CD4-positive, alpha-beta T cell (primary cell): ENCODE results near the gene PRR5L. TPM values are rescaled to one million over a fixed set of nuclear protein-coding genes. Genes with fewer than 3 reads are reported as not detected.

Experiments used
- ATAC-seq: fragments of 200-7000 bp; cut with Tn5 transposase; one replicate; pipeline ENCODE4 v1.10.0; 2022; ENCODE audit warnings: mild to moderate bottlenecking; ENCODE audit not compliant: poor library complexity
- CTCF ChIA-PET: fragments of 350-600 bp; sonication (Branson Sonifier 250); formaldehyde crosslinking; loops from one replicate; lab custom pipeline; 2021; ENCODE audit warnings: antibody characterized with exemption, inconsistent platforms; lab: Charles Lee
- POLR2A ChIA-PET: fragments of 350-600 bp; sonication (Branson Sonifier 250); formaldehyde crosslinking; loops from one replicate; lab custom pipeline; 2021; ENCODE audit warnings: antibody characterized with exemption, inconsistent platforms; lab: Charles Lee
- DNase-seq, 14 experiments: peaks; one replicate each; pipeline ENCODE4 v3.0.0-alpha.2; 2013 to 2020; ENCODE audit warnings: mixed read lengths in 2 of 14
- H3K27ac ChIP-seq, 2 donors: one replicate each; pipeline versions ENCODE4 v1.5.1 to v1.7.0; 2013; ENCODE audit warnings: low read length in 2 of 2, low read depth in 1 of 2, mild to moderate bottlenecking in 1 of 2
- H3K27me3 ChIP-seq, 2 experiments: 1 replicate in 1 of 2; 2 replicates in 1 of 2; pipeline versions ENCODE4 v1.6.1 to v1.7.0; 2013; ENCODE audit warnings: low read length in 2 of 2, control low read depth in 1 of 2, mild to moderate bottlenecking in 1 of 2, moderate library complexity in 1 of 2; ENCODE audit not compliant: insufficient read depth in 2 of 2, control insufficient read depth in 1 of 2
- H3K36me3 ChIP-seq: one replicate; pipeline ENCODE4 v1.6.1; 2013; ENCODE audit warnings: low read length, control low read depth; ENCODE audit not compliant: insufficient read depth
- H3K4me1 ChIP-seq: one replicate; pipeline ENCODE4 v1.6.1; 2013; ENCODE audit warnings: low read length, control low read depth; ENCODE audit not compliant: insufficient read depth
- H3K4me3 ChIP-seq: one replicate; pipeline ENCODE4 v1.5.1; 2013; ENCODE audit warnings: mild to moderate bottlenecking, low read length, moderate library complexity
- H3K9me3 ChIP-seq, 2 experiments: 1 replicate in 1 of 2; 2 replicates in 1 of 2; pipeline versions ENCODE4 v1.6.1 to v1.7.0; 2013; ENCODE audit warnings: low read length in 2 of 2, mild to moderate bottlenecking in 2 of 2, control low read depth in 1 of 2, moderate library complexity in 1 of 2; ENCODE audit not compliant: control insufficient read depth in 1 of 2, insufficient read depth in 1 of 2
- H3K27ac Mint-ChIP-seq: one replicate; pipeline ENCODE4 v1.8.0; 2020; ENCODE audit warnings: mixed read lengths
- H3K27me3 Mint-ChIP-seq: one replicate; pipeline ENCODE4 v1.8.0; 2021; ENCODE audit warnings: mixed read lengths
- H3K36me3 Mint-ChIP-seq: one replicate; pipeline ENCODE4 v1.8.0; 2021; ENCODE audit warnings: low read depth, mixed read lengths
- H3K4me1 Mint-ChIP-seq: one replicate; pipeline ENCODE4 v1.8.0; 2021; ENCODE audit warnings: low read depth, mixed read lengths
- H3K4me3 Mint-ChIP-seq: one replicate; pipeline ENCODE4 v1.8.0; 2020; ENCODE audit warnings: mild to moderate bottlenecking, mixed read lengths
- H3K9me3 Mint-ChIP-seq: one replicate; pipeline ENCODE4 v1.8.0; 2020; ENCODE audit warnings: mixed read lengths
- intact Hi-C, 2 experiments: fragments of 100-400 bp; cut with DNase I in 1 of 2; cut with micrococcal nuclease in 1 of 2; formaldehyde crosslinking; loops; one replicate each; pipeline versions ENCODE4 v1.15.1 to v1.9.0; 2023 to 2025; cut with DNase I, micrococcal nuclease
- total RNA-seq, 174 experiments: library from RNA in 2 of 174; stranded (reverse) in 2 of 174; gene quantifications; one replicate each; pipeline ENCODE4 v1.2.3 and lab custom pipeline; 2021 to 2026
- TF ChIP-seq, protein P1 (sequence below): fragments of 200-600 bp; IDR thresholded peaks from one replicate; pipeline ENCODE4 v1.8.0; 2022; ENCODE audit warnings: antibody characterized with exemption, mild to moderate bottlenecking

Gene PRR5L
- total RNA-seq, 2 experiments from 2014 or later, result 5.4 to 7.6 TPM

DNA sequence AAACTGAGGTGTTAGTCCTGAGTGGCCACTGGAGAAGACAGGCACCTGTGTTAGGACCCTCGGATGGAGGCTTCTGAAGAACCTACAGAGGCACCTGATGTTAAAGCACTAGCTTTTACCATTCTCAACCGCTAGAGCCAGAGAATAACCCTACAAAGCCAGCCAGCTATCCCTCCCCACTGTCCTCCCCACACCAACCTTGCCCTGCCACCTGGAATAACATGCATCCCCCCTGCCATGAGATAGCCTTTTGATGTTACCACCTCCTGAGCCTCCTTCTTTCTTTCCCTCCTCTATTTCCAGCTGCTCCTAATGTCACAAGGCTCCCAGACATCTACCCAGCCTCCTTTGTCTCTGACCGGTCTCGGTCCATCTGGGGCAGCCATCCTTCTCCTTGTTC is 35.0 kb upstream of the PRR5L start:
- H3K4me1 ChIP-seq, result peaks cover 2% of the 10 kb centered on the region
- Mint-ChIP-seq H3K27me3 (peaks cover 57% of the 10 kb centered on the region), H3K4me3 (no peak overlapping the region), H3K9me3 (no peaks in the 10 kb centered on the region), H3K4me1 (no peaks in the 10 kb centered on the region), H3K36me3 (no peaks in the 10 kb centered on the region), H3K27ac (no peak overlapping the region)
- no peak overlapping the region for H3K4me3 ChIP-seq
- CTCF ChIA-PET, result no interaction called here
- intact Hi-C loops, result loop anchor here in 1 of 2 experiments (10.0 kb wide), 1 partner anchor 1336 kb away; no protein-coding TSS in a partner anchor
- ATAC-seq (no peak), DNase-seq (no peak)
- TF ChIP-seq, protein P1, sequence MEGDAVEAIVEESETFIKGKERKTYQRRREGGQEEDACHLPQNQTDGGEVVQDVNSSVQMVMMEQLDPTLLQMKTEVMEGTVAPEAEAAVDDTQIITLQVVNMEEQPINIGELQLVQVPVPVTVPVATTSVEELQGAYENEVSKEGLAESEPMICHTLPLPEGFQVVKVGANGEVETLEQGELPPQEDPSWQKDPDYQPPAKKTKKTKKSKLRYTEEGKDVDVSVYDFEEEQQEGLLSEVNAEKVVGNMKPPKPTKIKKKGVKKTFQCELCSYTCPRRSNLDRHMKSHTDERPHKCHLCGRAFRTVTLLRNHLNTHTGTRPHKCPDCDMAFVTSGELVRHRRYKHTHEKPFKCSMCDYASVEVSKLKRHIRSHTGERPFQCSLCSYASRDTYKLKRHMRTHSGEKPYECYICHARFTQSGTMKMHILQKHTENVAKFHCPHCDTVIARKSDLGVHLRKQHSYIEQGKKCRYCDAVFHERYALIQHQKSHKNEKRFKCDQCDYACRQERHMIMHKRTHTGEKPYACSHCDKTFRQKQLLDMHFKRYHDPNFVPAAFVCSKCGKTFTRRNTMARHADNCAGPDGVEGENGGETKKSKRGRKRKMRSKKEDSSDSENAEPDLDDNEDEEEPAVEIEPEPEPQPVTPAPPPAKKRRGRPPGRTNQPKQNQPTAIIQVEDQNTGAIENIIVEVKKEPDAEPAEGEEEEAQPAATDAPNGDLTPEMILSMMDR, result no peak
- POLR2A ChIA-PET, result no interaction called here
- H3K27me3 ChIP-seq, result peaks cover 6 to 23% of the 10 kb centered on the region in 2 experiments
- H3K27ac ChIP-seq, result no peak overlapping the region
- H3K36me3 ChIP-seq, result no peaks in the 10 kb centered on the region
- no peaks in the 10 kb centered on the region for H3K9me3 ChIP-seq

- peaks cover under 1% of the 10 kb centered on the region for H3K36me3 Mint-ChIP-seq
- no peaks in the 10 kb centered on the region for H3K9me3 ChIP-seq
- CTCF ChIA-PET, result no interaction called here
- H3K4me1 ChIP-seq, result peaks cover 2% of the 10 kb centered on the region
- intact Hi-C loops, result loop anchor here in 1 of 2 experiments (10.0 kb wide), 1 partner anchor 1339 kb away; no protein-coding TSS in a partner anchor
- peaks cover 31% of the 10 kb centered on the region for H3K27me3 Mint-ChIP-seq
- no peak overlapping the region for H3K4me3 ChIP-seq
- DNase-seq (no peak), ATAC-seq (no peak)
- no peak overlapping the region for H3K27ac ChIP-seq
- no peaks in the 10 kb centered on the region for H3K36me3 ChIP-seq
- POLR2A ChIA-PET, result no interaction called here
- TF ChIP-seq, protein P1, result no peak
- H3K4me1 Mint-ChIP-seq, result no peaks in the 10 kb centered on the region
- no peaks in the 10 kb centered on the region for H3K9me3 Mint-ChIP-seq
- no peak overlapping the region for H3K4me3 Mint-ChIP-seq
- peaks cover 6 to 8% of the 10 kb centered on the region in 2 experiments for H3K27me3 ChIP-seq
- H3K27ac Mint-ChIP-seq, result no peak overlapping the region
Measured at GRCh38 chr11:36264011-36264972, 31.8 kb upstream of the PRR5L start.

- Histone ChIP-seq H3K4me3 (no peak overlapping the region), H3K27ac (no peak overlapping the region), H3K36me3 (no peaks in the 10 kb centered on the region), H3K9me3 (no peaks in the 10 kb centered on the region), H3K4me1 (peaks cover 2% of the 10 kb centered on the region), H3K27me3 (peaks cover 3 to 6% of the 10 kb centered on the region in 2 experiments)
- ChIA-PET CTCF (interaction anchor here (1.6 kb wide), 1 partner anchor 649 kb away, joined by 6 read pairs; no protein-coding TSS in a partner anchor), POLR2A (no interaction called here)
- Mint-ChIP-seq H3K4me3 (no peak overlapping the region), H3K27ac (no peak overlapping the region), H3K9me3 (no peaks in the 10 kb centered on the region), H3K27me3 (peaks cover 28% of the 10 kb centered on the region), H3K4me1 (no peaks in the 10 kb centered on the region), H3K36me3 (peaks cover 7% of the 10 kb centered on the region)
- ATAC-seq (no peak), DNase-seq (no peak)
- TF ChIP-seq, protein P1, result no peak
- intact Hi-C loops, result loop anchor here (5.0 to 10.0 kb wide), 2 partner anchors 443 to 1340 kb away; no protein-coding TSS in a partner anchor
Measured at GRCh38 chr11:36264973-36265344, 31.1 kb upstream of the PRR5L start.
